Measurements from ENCODE around the gene ZNF276. TPM values are rescaled to one million over a fixed set of nuclear protein-coding genes. Genes with fewer than 3 reads are reported as not detected.

ZNF276 gene
- total and polyA plus RNA-seq, 2 of the 8 experiments (the other 6 are each of a cell fraction or from before 2014, with no cell fraction given): 6.4 to 9.3 TPM

- Histone ChIP-seq H3K9ac (replicated peaks in 1 of 4; ENCODE audit: extremely low read depth in 1 of 4, low read depth in 3 of 4, low read length in 3 of 4) (no peak overlapping the region), H3K27ac (ENCODE audit: low read depth, low read length) (no peak overlapping the region), H3K4me1 (replicated peaks in 1 of 4; ENCODE audit: control insufficient read depth in 3 of 4, insufficient read depth in 4 of 4, low read length in 3 of 4) (no peaks in the 10 kb centered on the region), H3K56ac (replicated peaks; ENCODE audit: insufficient read length, low read depth, low read length) (no peak overlapping the region), H2BK12ac (ENCODE audit: low read depth, low read length) (no peak overlapping the region), H2BK120ac (replicated peaks; ENCODE audit: low read depth, low read length) (no peak overlapping the region), H3K4me3 (ENCODE audit: extremely low read depth in 1 of 4, insufficient read depth in 2 of 4, low read depth in 3 of 4, low read length in 4 of 4) (no peak overlapping the region), H3K18ac (ENCODE audit: extremely low read depth, low read length) (no peak overlapping the region), H3K27me3 (replicated peaks in 1 of 4; ENCODE audit: control insufficient read depth in 3 of 4, extremely low read depth in 1 of 4, insufficient read depth in 3 of 4, low read length in 3 of 4) (no peaks in the 10 kb centered on the region), H3K36me3 (ENCODE audit: control insufficient read depth in 2 of 4, insufficient read depth in 4 of 4, low read length in 3 of 4) (peaks cover 34 to 77% (median 58%) of the 10 kb centered on the region in 4 experiments), H2BK15ac (ENCODE audit: low read length) (no peak overlapping the region), H3K23ac (ENCODE audit: insufficient read length) (no peak overlapping the region), H2BK20ac (ENCODE audit: low read length) (no peak overlapping the region), H4K8ac (ENCODE audit: extremely low read depth, insufficient read depth, low read length) (no peak overlapping the region), H3K23me2 (ENCODE audit: low read depth, low read length) (no peaks in the 10 kb centered on the region), H2AFZ (ENCODE audit: low read length) (no peak overlapping the region), H2AK5ac (ENCODE audit: low read depth, low read length) (no peak overlapping the region), H3K4me2 (ENCODE audit: insufficient read depth in 1 of 2, low read depth in 2 of 2, low read length in 2 of 2) (no peak overlapping the region), H3K79me2 (ENCODE audit: control insufficient read depth in 1 of 2, insufficient read depth in 2 of 2, low read length in 2 of 2) (no peaks in the 10 kb centered on the region), H4K5ac (ENCODE audit: insufficient read length, low read depth, low read length) (no peak overlapping the region), H4K20me1 (replicated peaks in 1 of 2; ENCODE audit: control insufficient read depth in 1 of 2, insufficient read depth in 2 of 2, low read length in 2 of 2) (peaks cover 4 to 9% of the 10 kb centered on the region in 2 experiments), H2BK5ac (ENCODE audit: low read depth, low read length) (no peak overlapping the region), H3K9me3 (ENCODE audit: insufficient read depth in 2 of 2, low read depth in 1 of 2, low read length in 1 of 2) (no peaks in the 10 kb centered on the region), H3K4ac (replicated peaks; ENCODE audit: insufficient read length, low read depth, low read length) (no peak overlapping the region), H4K91ac (replicated peaks; ENCODE audit: insufficient read length, low read length) (no peak overlapping the region), H3K14ac (ENCODE audit: insufficient read length) (no peak overlapping the region), H3K79me1 (ENCODE audit: low read depth, low read length) (peaks cover 2% of the 10 kb centered on the region; the same call in 1 of the 2 replicates)
- WGBS, 2 experiments (ENCODE audit: extremely low coverage in 1 of 2, insufficient coverage in 1 of 2, insufficient read length in 1 of 2, insufficient replicate concordance in 2 of 2, low coverage in 1 of 2, low lambda C conversion rate in 2 of 2, missing lambda C conversion rate in 1 of 2): 86% methylated on average over 4 of the region's 4 CpGs; no CpG with 5 or more reads in 1 of the 2 experiments
- CTCF ChIA-PET (ENCODE audit: partially characterized antibody): interaction anchor here (2.1 to 7.8 kb wide), 3 partner anchors 9 to 37 kb away, joined by 6 to 69 read pairs (median 9); no protein-coding TSS in a partner anchor
- FAIRE-seq: no peak
- DNase-seq (ENCODE audit: low read depth in 1 of 2, low spot score in 2 of 2): no peak
- POLR2A ChIA-PET (ENCODE audit: partially characterized antibody): interaction anchor here (1.0 to 5.4 kb wide), 5 partner anchors 11 to 25 kb away, joined by 3 to 19 read pairs (median 10); no protein-coding TSS in a partner anchor
- TF ChIP-seq NANOG (IDR thresholded peaks at IDR 0.05; ENCODE audit: insufficient read depth, low read depth, low read length, poor library complexity, severe bottlenecking) (no peak), GABPA (IDR thresholded peaks at IDR 0.05; ENCODE audit: borderline replicate concordance, insufficient read depth, low read length) (no peak)
Observed at GRCh38 chr16:89742948-89743347, 21.6 kb downstream of the ZNF276 start.

Measured in H1 (cell line).